GM21381 (cell line): Measurements from ENCODE around the gene STRA8.

Experiments
- ATAC-seq: cut with Tn5 transposase; IDR thresholded peaks from one replicate; pipeline ENCODE4 v1.9.1; 2021; ENCODE audit warnings: mild to moderate bottlenecking, moderate library complexity; ENCODE audit not compliant: unreplicated experiment

The STRA8 gene

DNA sequence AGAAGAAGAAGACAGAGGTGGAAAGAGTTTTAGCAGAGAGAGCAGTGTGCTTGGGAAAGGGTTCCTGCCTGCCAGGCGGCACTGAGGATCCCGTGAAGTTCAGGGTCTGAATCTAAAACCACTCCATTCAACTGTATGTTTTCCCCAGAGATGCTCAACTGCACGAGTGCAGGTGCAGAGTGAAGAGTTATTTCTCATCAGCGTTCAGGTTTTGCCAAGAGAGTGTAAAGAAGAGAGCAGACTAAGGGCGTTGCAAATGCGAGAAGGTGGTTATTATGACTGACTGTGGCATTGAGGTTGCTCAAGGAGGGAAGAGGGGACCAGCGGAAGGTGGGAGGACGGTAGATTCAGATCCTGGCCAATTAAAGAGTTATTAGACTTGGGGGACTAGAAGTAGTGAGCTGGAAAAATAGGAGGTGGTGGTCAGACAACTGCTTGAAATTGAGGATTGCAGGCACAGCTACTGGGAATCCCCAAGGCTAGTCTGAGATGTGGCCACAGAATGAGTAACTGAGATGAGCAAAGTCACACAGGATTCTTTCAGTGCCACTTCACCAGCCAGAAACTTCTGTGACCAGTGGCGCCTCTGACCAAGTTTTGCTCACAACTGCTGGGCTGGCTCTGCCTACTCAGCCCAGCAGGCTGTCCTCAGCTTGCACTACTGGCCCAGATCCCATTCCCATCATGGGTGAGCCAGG is 29.1 kb downstream of the STRA8 start:
- ATAC-seq, result no peak

DNA sequence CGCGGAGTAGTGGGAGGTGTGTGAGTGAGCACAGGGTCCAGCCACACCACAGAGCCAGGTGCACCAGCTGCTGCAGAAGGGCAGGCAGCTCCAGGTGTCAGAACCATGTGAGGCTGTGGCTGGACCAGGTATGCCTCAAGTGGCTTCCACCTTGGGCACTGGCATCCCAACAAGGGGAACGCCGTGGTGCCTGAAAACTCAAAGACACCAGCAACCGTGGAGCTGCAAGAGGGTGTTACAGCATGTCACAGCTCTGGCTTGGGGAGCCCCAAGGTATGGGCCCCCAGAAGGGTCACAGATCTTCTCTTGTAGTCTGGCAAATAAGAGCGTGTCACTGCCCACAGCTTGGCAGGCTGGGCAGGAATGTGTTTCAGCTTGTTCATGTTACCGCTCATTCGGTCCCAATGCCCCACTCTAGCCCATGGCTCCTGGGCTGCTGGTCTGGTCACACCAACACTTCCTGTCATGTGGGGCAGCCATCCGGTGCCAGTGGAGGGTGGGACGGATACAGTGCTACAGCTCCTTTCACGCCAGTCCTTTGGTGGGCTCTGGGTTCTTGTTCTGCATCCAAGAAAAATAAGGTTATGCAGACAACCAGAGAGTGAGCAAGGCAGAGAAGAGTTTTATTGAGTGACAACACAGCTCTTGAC is 29.8 kb downstream of the STRA8 start:
- no peak for ATAC-seq

DNA sequence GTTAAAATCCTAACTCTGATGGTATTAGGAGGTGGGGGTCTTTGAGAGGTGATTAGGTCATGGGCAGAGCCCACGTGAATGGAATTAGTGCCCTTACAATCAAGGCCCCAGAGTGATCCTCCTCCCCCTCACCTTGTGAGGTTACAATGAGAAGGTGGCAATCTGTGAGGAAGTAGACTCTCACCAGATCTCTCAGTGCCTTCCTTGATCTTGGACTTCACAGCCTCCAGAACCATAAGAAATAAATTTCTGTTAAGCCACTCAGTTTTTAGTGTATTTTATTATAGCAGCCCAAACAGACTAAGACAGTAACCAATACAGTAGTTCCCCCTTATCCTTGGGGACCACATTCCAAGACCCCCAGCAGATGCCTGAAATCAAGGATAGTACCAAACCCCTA is 32.0 kb downstream of the STRA8 start:
- no peak for ATAC-seq

DNA sequence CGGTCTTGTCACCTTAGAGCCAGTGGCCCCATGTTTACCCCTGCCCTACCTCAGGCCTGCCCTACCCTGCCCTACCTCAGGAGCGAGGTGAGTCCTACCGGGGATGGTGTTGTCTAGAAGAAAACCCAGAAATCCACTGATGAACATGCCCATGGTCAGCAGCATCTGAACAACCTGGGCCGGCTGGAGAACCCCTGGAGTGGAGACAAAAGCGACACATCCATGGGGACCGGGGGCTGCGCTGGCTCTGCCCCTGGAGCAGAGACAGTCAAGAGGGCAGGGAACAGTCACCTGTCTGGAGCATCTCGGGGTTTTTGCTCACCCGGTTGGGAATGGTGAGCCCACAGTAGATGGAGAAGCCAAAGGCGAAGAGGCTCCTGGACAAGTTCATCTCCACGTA is 36.3 kb downstream of the STRA8 start:
- no peak for ATAC-seq

DNA sequence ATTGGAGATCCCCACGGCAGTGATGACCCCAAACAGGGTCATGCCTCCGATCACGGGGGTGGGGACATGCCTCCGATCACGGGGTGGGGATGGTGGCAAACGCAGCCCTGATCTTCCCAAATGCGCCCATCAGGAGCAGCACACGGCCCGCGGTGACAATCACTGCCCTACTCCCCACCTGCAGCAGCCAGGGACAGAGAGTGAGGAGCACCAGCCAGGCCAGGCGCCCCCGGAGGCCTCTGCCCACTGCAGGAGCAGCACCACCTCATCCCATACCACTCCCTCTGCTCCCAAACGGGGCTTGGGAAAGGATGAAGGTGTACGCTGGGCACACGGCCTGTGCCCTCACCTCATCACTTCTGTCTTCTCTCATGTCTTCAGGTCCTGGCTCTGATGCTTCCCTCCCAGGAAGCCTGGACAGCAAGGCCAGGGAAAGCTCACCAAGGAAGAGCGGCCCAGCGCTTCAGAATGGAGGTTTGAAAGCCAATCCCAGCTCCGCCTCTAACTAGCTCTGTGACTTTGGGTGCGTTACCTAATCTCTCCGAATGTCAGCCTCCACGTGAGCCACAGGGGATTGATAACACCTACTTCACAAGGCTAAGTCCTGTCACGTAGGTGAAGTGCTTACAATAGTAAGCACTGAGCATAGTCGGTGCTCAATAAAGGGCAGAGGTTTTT is 37.1 kb downstream of the STRA8 start:
- no peak for ATAC-seq

DNA sequence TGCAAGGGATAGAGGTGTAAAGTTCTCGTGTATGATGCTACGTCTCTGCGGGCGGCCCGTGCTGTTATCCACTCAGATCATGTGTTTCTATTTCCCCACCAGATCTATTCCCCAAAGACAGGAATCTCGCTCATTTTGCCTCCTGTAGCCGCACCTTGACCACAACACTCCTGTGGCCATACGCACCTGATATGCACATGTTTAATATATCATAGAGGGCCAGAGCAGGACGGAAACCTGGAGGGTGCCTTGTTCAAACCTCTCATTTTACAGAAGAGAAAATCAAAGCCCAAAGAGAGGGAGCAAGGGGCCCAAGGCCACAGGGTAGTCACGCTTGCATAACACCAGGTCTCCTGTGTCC is 37.6 kb downstream of the STRA8 start:
- no peak for ATAC-seq

DNA sequence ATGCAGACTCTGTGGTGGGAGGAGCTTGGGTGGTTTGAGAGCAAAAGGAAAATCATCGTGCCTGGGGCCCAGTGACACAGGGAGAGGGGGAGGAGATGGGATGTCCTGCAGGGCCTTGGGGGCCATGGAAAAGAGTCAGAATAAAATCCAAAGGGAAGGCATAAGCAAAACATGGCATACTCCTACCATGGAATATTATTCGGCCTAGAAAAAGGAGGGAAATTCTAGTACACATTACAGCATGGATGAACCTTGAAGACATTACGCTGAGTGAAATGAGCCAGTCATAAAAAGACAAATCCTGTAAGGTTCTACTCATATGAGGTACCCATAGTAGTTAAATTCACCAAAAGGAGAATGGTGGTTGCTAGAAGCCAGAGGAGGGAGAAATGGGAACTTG is 38.7 kb downstream of the STRA8 start:
- ATAC-seq, result no peak

DNA sequence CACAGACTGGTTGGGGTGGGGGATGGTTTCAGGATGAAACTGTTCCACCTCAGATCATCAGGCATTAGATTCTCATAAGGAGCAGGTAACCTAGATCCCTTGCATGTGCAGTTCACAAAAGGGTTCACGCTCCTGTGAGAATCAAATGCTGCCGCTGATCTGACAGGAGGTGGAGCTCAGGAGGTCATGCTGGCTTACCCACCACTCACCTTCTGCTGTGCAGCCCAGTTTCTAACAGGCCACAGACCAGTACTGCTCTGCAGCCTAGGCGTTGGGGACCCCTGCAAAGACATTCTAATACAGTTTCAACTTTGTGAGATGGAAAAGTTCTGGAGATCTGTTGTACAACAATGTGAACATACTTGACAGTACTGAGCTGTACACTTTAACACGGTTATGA is 39.9 kb downstream of the STRA8 start:
- no peak for ATAC-seq

DNA sequence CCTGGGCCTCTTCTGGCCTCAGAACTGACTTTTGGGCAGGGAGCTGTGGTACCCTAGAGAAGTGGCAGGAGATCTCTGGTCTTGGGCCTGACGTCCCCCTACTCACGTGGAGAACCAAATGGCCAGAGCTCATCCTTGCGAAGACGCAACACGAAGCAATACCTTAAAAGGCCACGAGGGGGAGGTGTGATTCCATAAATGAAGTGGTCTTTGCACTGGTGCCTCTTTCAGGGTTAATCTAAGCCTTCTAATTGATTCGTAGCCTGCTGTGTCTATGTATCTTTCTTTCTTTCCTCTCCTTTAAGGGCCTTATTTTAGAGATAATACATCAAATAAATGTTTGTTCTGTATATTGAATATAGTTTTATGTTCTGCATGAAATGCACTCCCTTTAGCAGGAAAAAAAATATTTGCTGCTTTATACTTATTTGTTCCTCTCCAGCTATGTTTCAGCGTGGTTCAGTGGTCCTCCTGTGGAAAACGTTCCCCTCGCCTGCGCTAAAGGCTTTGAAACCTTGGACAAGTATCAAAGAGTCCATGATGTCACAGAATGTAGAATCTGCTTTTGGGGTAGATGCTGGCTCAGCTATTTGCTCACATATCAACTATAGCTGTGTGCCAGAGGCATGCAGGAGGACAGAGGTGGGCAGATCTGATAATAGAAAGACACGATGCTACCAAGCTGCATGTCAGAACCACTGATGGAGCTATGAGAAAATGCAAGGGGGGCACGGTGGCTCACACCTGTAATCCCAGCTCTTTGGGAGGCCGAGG is 41.0 kb downstream of the STRA8 start:
- peak; percentile 73 for ATAC-seq

DNA sequence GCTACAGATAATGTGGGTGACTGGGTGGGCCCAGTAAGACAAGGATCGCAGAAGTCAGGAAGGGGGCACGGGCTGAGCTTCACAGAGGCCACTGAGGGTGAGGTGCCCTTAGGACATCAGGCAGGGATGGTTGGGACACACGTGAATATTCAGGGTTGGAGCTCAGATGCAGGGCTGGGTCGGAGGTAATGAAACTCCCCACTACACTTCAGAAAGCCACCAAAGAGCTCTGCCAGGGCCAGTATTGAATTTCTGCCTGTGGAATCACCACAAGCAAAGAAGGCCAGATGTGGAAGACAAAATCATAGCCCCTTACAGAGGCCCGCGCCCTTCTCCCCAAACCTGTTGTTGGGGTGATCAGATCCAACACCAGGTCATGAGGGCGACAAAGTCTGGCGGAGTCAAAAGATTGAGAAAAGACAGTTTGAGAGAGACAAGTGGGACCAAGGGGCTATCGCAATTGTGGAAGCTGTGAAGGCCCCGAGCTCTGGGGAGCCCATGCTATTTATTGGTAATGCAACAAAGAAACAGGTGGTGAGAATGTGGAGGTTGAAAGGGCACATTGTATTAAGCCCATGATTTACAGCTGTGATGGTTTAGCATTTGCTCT is 42.4 kb downstream of the STRA8 start:
- ATAC-seq, result no peak

DNA sequence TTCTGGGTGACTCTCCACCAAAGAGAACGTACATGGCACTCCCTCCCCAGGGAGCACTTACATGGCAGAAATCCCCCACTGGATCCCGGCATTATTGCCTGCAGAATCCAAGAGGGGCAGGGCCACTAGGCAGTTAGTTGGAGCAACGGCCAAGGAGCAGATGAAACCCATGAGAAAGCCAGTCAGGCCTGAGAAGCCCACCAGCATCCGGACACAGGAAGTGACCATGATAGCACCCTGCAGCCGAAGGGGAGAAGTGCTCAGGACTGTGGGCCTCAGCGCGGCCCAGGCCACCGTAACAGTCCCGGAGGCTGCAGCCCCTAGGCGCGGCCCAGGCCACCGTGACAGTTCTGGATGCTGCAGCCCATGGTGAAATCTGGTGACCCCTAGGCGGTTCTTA is 43.5 kb downstream of the STRA8 start:
- ATAC-seq, result no peak

DNA sequence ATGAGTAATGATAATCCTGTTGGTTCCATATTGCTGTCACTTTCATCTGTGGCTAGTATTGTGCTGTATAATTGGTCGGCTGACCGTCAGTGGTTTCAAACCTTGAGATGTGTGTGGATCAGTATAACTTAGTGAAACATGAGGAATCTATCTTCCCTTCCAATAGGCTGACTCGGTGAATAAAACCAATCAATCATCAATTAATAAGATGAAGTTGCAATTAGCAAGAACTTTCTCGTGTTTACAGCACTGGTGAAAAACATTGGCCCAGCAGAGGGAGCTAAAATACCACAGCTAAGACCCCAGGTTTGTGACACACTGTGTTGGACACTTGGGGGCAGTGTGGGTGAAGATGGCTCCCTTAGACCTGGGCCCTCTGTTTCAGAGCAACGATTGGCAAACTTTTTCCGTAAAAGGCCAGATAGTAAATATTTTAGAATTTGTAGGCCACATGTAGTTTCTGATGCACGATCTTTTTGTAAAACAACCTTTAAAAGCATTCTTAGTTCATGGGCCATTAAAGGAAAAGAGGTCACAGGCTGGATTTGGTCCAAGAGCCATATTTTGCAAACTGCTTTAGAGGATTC is 47.8 kb downstream of the STRA8 start:
- ATAC-seq, result peak; percentile 97

DNA sequence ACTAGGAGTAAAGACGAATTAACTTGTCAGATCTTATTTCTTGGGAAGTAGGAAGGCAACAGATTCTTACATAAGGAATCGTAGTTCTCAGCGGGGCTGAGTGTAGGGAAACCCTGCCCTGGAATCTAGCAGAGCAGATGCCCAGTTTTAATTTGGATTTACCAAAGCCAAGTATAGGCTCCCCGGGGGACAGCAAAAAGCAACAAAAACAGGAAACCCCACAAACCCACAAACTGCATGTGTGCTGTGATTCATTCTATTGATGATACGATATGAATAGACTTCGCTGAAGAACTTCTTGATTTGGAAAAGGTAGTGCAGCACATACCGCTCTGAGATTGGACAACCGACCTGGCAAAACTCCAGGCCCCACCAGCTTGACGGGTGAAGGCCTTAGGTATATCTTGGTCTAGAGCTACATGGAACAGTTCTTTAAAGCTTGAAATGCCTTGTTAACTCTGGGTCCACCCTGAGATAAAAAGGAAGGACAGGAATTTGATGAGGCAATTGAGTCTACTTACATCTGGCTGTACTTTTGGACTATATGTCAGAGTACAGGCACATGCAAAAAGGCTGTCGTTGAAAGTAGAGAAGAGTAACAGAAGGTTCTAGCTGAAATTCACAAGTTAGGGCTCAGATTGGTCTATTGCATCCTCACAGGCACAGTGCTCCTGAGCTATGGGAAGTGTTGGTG is 49.1 kb downstream of the STRA8 start:
- no peak for ATAC-seq

DNA sequence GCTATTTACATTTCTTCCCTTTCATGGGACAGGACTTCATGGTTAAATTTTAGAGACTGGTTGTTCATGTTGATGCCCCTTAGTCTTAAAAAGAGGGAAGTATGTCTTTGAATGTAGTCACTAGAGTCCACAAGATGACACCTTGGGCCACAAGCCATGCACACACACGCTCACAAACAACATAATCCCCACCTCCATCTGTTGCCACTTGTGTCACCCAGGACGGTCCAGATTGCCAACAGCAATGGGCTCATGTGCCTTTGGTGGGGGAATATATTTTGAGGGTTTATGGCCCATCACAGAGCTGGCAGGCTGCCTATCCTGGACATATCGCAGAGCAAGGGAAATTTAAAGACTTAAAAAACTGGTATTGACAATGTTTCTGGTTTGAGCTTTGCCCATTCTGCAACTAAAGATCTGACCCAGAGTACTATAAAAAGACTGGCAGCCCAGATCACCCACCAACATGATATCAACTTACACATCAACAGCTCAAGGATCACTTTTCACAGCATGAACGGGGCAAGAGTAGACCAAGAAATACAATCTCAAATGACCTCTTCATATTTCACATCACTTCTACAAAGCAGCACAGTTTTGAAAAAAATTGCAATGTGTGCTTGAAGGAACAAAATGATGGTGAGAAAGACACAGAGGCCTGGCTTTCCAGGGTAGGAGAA is 50.5 kb downstream of the STRA8 start:
- no peak for ATAC-seq

DNA sequence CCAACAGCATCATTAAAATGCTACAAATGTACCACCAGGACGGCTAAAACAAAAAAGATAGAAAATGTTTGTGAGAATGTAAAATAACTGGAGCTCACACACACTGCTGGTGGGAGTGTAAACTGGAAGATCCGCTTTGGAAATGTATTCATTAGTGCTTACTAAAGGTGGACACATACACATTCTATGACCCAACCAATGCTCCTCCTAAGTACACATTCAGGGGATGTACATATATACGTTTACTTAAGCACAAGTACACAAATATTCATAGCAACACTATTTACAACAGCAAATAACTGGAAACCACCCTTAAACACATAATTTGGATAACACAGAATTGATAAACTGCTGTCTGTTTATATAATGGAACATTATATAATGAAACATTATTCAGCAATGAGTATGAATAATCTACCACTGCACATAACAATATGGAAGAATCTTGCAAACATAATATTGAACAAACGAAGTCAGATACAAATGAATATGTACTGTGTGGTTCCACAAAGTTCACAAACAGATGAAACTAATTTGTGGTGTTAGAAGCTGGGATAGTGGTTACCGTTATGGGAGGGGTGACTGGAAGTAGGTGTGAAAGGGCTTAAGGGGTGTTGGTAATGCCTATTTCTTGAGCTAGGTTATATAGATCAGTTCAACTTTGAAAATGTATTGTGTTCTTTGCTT is 52.1 kb downstream of the STRA8 start:
- ATAC-seq, result no peak

DNA sequence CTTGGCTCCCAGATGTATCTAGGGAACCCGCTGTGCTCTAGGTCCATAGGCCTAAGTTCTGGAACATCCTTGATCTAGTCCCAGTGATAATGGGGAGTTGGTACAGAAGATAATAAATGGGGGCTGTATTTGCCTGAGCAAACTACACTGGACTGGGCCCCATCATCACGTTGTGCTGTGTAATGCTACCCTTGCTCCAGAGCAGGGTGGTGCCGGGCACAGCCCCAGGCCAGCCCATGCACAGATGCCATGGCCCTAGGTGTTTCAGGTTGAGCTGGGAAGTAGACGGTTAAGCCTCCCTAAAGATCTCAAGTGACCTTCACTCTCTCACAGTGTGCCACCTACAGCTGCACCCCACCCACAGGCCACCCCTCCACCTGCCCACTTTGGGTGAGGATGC is 53.2 kb downstream of the STRA8 start:
- ATAC-seq, result no peak

DNA sequence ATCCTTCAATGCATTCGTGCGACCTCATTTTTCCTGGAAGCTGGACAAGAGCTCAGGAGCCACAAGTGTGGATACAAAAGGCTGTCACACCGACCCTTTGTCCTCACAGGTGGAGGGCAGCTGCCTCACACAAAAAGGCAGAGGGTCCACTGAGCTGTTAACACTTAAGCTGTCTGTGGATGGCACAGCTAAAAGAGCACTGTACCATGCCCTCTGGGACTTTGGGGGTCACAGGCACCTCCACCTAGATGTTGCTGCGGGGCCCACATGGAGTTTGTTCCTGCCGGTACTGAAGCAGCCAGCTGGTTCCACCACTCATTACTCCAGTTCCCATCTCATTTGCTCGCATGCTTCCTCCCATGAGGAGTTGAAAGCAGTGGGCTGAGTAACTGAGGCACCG is 57.0 kb downstream of the STRA8 start:
- ATAC-seq, result no peak

DNA sequence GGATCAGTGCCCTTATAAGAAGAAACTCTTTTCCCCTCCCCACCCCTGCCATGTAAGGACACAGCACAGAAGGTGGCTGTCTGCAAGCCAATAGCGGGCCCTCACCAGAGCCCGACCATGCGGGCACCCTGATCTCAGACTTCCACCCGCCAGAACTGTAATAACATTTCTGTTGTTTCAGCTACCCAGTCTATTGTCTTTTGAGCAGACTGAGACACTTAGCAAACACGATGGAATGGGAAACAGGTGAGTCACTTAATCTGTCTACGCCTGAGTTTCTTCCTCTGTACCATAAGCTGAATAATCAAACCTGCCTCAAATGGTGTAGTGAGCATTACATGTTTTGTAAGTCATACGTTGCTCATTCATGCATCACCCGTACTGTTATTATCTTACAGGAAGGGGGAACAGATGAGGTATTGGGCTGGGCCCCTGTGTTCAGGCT is 58.2 kb downstream of the STRA8 start:
- ATAC-seq, result no peak

DNA sequence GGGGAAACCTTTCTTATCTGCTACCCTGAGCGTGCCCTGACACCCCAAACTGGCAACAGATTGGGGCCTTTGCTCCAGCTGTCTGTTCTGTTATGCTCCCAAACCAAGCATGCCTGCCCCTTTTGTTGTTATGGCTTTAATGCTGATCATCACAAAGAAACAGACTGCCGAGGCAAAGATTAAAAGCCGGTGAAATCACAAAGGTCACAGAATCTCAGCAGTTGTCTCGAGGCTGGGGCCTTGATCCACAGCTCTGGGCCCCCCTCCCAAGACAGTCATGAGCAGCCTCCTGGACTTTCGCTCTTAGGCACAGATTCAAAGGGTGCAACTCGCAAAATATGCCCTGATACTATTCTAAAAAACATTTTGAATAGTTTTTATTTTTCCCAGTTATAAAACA is 65.6 kb downstream of the STRA8 start:
- no peak for ATAC-seq
